ENCODE measurements around the gene ATG9A. TPM values are rescaled to one million over a fixed set of nuclear protein-coding genes. Genes with fewer than 3 reads are reported as not detected.
"Not testable (repeated sequence)": the region's sequence is repeated elsewhere in the genome, so short reads cannot be mapped to it uniquely, and the experiment has no call there.

The ATG9A gene
- total RNA-seq, 1 donor from 2014 or later: 82.8 TPM

GRCh38 chr2:219205981-219206327, 23.5 kb downstream of the ATG9A start:
- H3K27ac Mint-ChIP-seq (ENCODE audit: unreplicated experiment): peak overlapping the region; percentile 94
- DNase-seq (ENCODE audit: low spot score): no peak
- H3K4me3 Mint-ChIP-seq (ENCODE audit: unreplicated experiment): peak overlapping the region; percentile 81
- H3K27me3 Mint-ChIP-seq (ENCODE audit: low read depth): no peaks in the 10 kb centered on the region
- no peak for TF ChIP-seq CTCF (IDR thresholded peaks at IDR 0.05)
- H3K9me3 Mint-ChIP-seq (ENCODE audit: low read depth): peaks cover 2% of the 10 kb centered on the region
- H3K36me3 Mint-ChIP-seq (ENCODE audit: low read depth): peaks cover 7% of the 10 kb centered on the region
- peaks cover 26% of the 10 kb centered on the region for H3K4me1 Mint-ChIP-seq (ENCODE audit: low read depth)

GRCh38 chr2:219205165-219205538, 24.3 kb downstream of the ATG9A start:
- Mint-ChIP-seq H3K27ac (ENCODE audit: unreplicated experiment) (no peak overlapping the region), H3K4me1 (ENCODE audit: low read depth) (peaks cover 26% of the 10 kb centered on the region), H3K27me3 (ENCODE audit: low read depth) (no peaks in the 10 kb centered on the region), H3K36me3 (ENCODE audit: low read depth) (peaks cover 5% of the 10 kb centered on the region), H3K4me3 (ENCODE audit: unreplicated experiment) (no peak overlapping the region), H3K9me3 (ENCODE audit: low read depth) (peaks cover 2% of the 10 kb centered on the region)
- DNase-seq (ENCODE audit: low spot score): no peak
- TF ChIP-seq CTCF (IDR thresholded peaks at IDR 0.05): no peak

DNA sequence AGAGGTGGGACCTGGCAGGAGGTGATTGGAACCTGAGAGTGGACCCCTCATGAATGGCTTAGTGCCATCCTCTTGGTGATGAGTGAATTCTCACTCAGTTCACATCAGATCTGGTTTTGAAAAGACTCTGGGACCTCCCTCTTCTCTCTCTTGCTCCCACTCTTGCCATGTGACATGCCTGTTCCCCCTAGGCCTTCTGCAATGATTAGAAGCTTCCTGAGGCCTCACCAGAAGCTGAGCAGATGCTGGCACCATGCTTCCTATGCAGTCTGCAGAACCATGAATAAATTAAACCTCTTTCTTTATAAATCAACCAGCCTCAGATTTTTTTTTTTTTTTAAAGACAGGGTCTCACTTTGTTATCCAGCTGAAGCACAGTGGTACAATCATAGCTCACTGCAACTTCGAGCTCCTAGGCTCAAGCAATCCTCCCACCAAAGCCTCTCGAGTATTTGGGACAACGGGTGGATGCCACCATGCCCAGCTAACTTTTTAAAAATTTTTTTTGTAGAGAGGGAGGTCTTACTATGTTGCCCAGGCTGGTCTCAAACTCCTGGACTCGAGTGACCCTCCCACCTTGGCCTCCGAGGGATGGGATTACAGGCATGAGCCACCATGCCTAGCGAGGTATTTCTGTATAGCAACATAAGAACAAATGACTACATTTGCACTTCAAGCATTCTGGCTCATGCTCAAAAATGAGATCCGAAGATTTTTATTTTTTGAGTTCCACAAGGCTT, 24.8 kb downstream of the ATG9A start:
- H3K27me3 Mint-ChIP-seq (ENCODE audit: low read depth): no peaks in the 10 kb centered on the region
- no peak for TF ChIP-seq CTCF (IDR thresholded peaks at IDR 0.05)
- peaks cover 26% of the 10 kb centered on the region for H3K4me1 Mint-ChIP-seq (ENCODE audit: low read depth)
- no peak for DNase-seq (ENCODE audit: low spot score)
- no peak overlapping the region for H3K27ac Mint-ChIP-seq (ENCODE audit: unreplicated experiment)
- peaks cover 3% of the 10 kb centered on the region for H3K36me3 Mint-ChIP-seq (ENCODE audit: low read depth)
- no peak overlapping the region for H3K4me3 Mint-ChIP-seq (ENCODE audit: unreplicated experiment)
- peaks cover 2% of the 10 kb centered on the region for H3K9me3 Mint-ChIP-seq (ENCODE audit: low read depth)

DNA sequence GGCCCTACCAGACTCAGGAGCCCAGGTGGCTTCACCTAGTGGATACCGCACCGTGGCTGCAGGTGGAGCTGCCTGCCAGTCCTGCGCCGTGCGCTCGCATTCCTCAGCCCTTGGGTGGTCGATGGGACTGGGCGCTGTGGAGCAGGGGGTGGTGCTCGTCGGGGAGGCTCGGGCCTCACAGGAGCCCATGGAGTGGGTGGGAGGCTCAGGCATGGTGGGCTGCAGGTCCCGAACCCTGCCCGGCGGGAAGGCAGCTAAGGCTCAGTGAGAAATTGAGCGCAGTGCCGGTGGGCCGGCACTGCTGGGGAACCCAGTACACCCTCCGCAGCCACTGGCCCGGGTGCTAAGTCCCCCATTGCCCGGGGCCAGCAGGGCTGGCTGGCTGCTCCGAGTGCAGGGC, 28.1 kb downstream of the ATG9A start:
- not testable (repeated sequence) for H3K4me1 Mint-ChIP-seq (ENCODE audit: low read depth); H3K36me3 Mint-ChIP-seq (ENCODE audit: low read depth); H3K27me3 Mint-ChIP-seq (ENCODE audit: low read depth); H3K4me3 Mint-ChIP-seq (ENCODE audit: unreplicated experiment); DNase-seq (ENCODE audit: low spot score); H3K27ac Mint-ChIP-seq (ENCODE audit: unreplicated experiment); H3K9me3 Mint-ChIP-seq (ENCODE audit: low read depth)

- H3K27me3 Mint-ChIP-seq (ENCODE audit: low read depth); H3K9me3 Mint-ChIP-seq (ENCODE audit: low read depth); H3K4me3 Mint-ChIP-seq (ENCODE audit: unreplicated experiment); H3K27ac Mint-ChIP-seq (ENCODE audit: unreplicated experiment); DNase-seq (ENCODE audit: low spot score); H3K4me1 Mint-ChIP-seq (ENCODE audit: low read depth); H3K36me3 Mint-ChIP-seq (ENCODE audit: low read depth): not testable (repeated sequence)
Measured at GRCh38 chr2:219200502-219201326, 28.7 kb downstream of the ATG9A start.

DNA sequence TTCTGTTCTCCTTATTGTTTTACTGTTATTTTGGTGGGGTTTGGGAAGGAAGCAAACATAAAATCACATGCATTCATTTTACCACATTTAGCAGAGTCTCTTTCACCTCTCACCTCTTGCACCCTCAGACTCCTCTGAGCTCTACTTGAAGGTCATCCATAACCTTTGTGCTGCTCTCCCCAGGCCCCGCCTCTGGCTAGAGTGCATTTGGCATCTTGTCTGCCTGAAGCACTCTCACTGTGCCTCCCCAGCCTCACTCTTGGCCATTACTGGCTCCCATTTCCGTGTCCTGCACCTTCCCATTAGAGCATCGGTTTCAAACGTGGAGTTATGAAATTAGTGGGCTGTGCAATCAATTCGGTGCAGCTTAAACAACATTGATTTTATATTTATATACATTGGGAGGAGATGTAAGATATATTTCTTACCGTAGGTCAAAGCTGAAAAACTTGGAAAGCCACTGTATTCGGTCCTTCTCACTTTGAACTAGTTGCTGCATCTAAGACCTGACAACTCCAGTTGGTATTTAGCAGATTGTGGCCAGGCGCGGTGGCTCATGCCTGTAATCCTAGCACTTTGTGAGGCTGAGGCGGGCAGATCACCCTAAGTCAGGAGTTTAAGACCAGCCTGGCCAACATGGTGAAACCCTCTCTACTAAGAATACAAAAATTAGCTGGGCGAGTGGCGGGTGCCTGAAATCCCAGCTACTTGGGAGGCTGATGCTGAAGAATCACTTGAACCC, 29.8 kb downstream of the ATG9A start:
- Mint-ChIP-seq H3K36me3 (ENCODE audit: low read depth) (peaks cover 1% of the 10 kb centered on the region), H3K9me3 (ENCODE audit: low read depth) (peaks cover 2% of the 10 kb centered on the region), H3K27me3 (ENCODE audit: low read depth) (peaks cover 9% of the 10 kb centered on the region), H3K27ac (ENCODE audit: unreplicated experiment) (no peak overlapping the region), H3K4me1 (ENCODE audit: low read depth) (no peaks in the 10 kb centered on the region), H3K4me3 (ENCODE audit: unreplicated experiment) (no peak overlapping the region)
- DNase-seq (ENCODE audit: low spot score): no peak
- TF ChIP-seq CTCF (IDR thresholded peaks at IDR 0.05): no peak
